Measurements from ENCODE around the gene ANKRD13A.
A peak's percentile ranks its signal among the peaks of the same experiment; 100 is the strongest.
"Not testable (repeated sequence)": the region's sequence is repeated elsewhere in the genome, so short reads cannot be mapped to it uniquely, and the experiment has no call there.

ANKRD13A gene

GRCh38 chr12:109986236-109986635 is 13.0 kb upstream of the ANKRD13A start:
- DNase-seq = not testable (repeated sequence)

- peak; percentile 39 for DNase-seq
Measured at GRCh38 chr12:109987615-109988014, 11.6 kb upstream of the ANKRD13A start.

- no peak for DNase-seq
Measured at GRCh38 chr12:109988274-109988673, 11.0 kb upstream of the ANKRD13A start.

GRCh38 chr12:109988903-109989302 is 10.3 kb upstream of the ANKRD13A start:
- no peak for DNase-seq

GRCh38 chr12:109989380-109989779 is 9.8 kb upstream of the ANKRD13A start:
- DNase-seq = no peak

- DNase-seq = no peak
Measured at GRCh38 chr12:109991586-109991985, 7.6 kb upstream of the ANKRD13A start.

GRCh38 chr12:109993091-109993490 is 6.1 kb upstream of the ANKRD13A start:
- no peak for DNase-seq

GRCh38 chr12:109994401-109995175 is 4.6 kb upstream of the ANKRD13A start:
- no peak for DNase-seq

- DNase-seq = no peak
Measured at GRCh38 chr12:109995361-109995685, 3.9 kb upstream of the ANKRD13A start.

GRCh38 chr12:109995686-109996482 is 3.3 kb upstream of the ANKRD13A start, which contains the start of gene GIT2:
GIT2 (minus strand) TSS chr12:109996368; CDS start chr12:109996224, 144 bp downstream.
- DNase-seq = peak; percentile 95

- DNase-seq = no peak
Measured at GRCh38 chr12:109996483-109996853, 2.8 kb upstream of the ANKRD13A start.

GRCh38 chr12:109997393-109997792 is 1.8 kb upstream of the ANKRD13A start:
- DNase-seq = no peak

- no peak for DNase-seq
Measured at GRCh38 chr12:109998241-109998903, 858 bp upstream of the ANKRD13A start.

- DNase-seq = no peak
Measured at GRCh38 chr12:109999649-109999971, 380 bp downstream of the ANKRD13A start.

- DNase-seq = no peak
Measured at GRCh38 chr12:109999983-110000505, 814 bp downstream of the ANKRD13A start.

GRCh38 chr12:110001596-110001995 is 2.4 kb downstream of the ANKRD13A start:
- DNase-seq = no peak

- DNase-seq = no peak
Measured at GRCh38 chr12:110002676-110003515, 3.7 kb downstream of the ANKRD13A start.

- peak; percentile 38 for DNase-seq
Measured at GRCh38 chr12:110004598-110004997, 5.4 kb downstream of the ANKRD13A start.

- no peak for DNase-seq
Measured at GRCh38 chr12:110005319-110005973, 6.2 kb downstream of the ANKRD13A start.

- no peak for DNase-seq
Measured at GRCh38 chr12:110006115-110006514, 6.9 kb downstream of the ANKRD13A start.

- no peak for DNase-seq
Measured at GRCh38 chr12:110007881-110008280, 8.7 kb downstream of the ANKRD13A start.

All from stimulated activated CD4-positive, alpha-beta T cell treated with anti-CD3 and anti-CD28 coated beads, Interleukin-4, amount 100 ng/mL, for 24 hours (primary cell).